Smooth muscle cell of the pulmonary artery (primary cell): Measurements from ENCODE around the gene RASA1. TPM values are rescaled to one million over a fixed set of nuclear protein-coding genes. Genes with fewer than 3 reads are reported as not detected.

ENCODE experiments used
- total RNA-seq: library from RNA; depleted of rRNA; stranded (reverse); fragments of >200 nt; gene quantifications from 2 replicates; pipeline ENCODE4 v1.2.3, GENCODE V29; 2014

RASA1 gene
- 58.6 and 59.4 TPM in 2 replicates for total RNA-seq

DNA sequence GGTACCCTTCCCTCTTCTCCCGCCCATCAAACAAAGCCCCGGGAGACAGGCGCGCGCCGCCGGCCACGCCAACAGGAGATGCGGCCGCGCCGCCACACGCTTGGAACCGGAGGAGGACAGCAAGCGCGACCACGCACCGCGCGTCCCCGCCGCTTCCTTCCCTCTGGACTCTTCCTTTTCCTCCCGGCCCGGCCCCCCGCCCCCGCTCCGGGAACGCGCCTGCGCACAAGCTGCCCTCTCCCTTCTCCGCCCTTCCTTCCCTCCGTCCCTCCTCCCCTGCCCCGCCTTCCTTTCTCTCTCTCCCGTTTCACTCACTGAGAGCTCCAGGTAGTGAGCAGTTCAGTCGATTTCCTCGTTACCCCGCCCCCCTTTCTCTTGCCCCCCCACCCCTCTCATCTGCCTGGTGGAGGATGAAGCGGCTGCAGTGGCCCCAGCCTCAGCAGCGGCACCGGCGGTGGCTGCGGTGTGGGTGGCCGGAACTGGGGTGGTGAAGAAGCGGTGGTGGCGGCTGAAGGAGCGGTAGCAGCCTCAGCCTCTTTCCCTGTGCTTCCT is at the start of gene RASA1:
TSS of gene RASA1 (plus strand) at position 310 of the 552 bp plus-strand sequence. CDS start 569 bp downstream, outside the sequence.

GRCh38 chr5:87412630-87413342 is 145.1 kb downstream of the RASA1 start, which contains the start of gene CCNH:
TSS of gene CCNH (minus strand) at chr5:87412930. CDS start at chr5:87412794, 136 bp downstream.

Other genes with a start within 250 kb of the RASA1 start
- 49.8 and 50.1 TPM in 2 replicates for gene CCNH, start 145.0 kb downstream of the RASA1 start, total RNA-seq